Prostate gland (tissue), 2 donors: ENCODE results near the gene GXYLT1. TPM values are rescaled to one million over a fixed set of nuclear protein-coding genes. Genes with fewer than 3 reads are reported as not detected.

Experiments used
- DNase-seq: peaks from one replicate; pipeline ENCODE4 v3.0.0-alpha.2; 2019; ENCODE audit warnings: low spot score
- H3K27ac ChIP-seq, 2 donors: fragments of 200-600 bp; sonication (generic); 2 replicates each; pipeline ENCODE4 v1.5.1; 2017 to 2019
- H3K27me3 ChIP-seq: fragments of 200-600 bp; sonication (generic); replicated peaks from 2 replicates; pipeline ENCODE4 v1.5.1; 2019; ENCODE audit not compliant: insufficient read depth
- H3K36me3 ChIP-seq, 2 donors: fragments of 200-600 bp; sonication (generic); 1 replicate in 1 of 2; 2 replicates in 1 of 2; pipeline versions ENCODE4 v1.5.1 to v1.8.1; 2017 to 2019
- H3K4me1 ChIP-seq: fragments of 200-600 bp; sonication (generic); replicated peaks from 2 replicates; pipeline ENCODE4 v1.5.1; 2019
- H3K4me3 ChIP-seq, 2 donors: fragments of 200-600 bp; sonication (generic); 2 replicates each; pipeline ENCODE4 v1.5.1; 2017 to 2019
- H3K9me3 ChIP-seq: fragments of 200-600 bp; sonication (generic); 2 replicates; pipeline ENCODE4 v1.5.1; 2017
- CTCF ChIP-seq, 4 experiments: fragments of 200-600 bp in 2 of 4; fragments of 450-650 bp in 2 of 4; sonication (generic) in 2 of 4; IDR thresholded peaks; 1 replicate in 3 of 4; 2 replicates in 1 of 4; pipeline ENCODE4 v1.5.1; 2016 to 2019; ENCODE audit warnings: antibody characterized with exemption in 4 of 4, mild to moderate bottlenecking in 2 of 4, moderate library complexity in 2 of 4
- POLR2A ChIP-seq: fragments of 450-650 bp; IDR thresholded peaks from one replicate; pipeline ENCODE4 v1.6.1; 2016; ENCODE audit warnings: antibody characterized with exemption, mild to moderate bottlenecking
- POLR2AphosphoS5 ChIP-seq: sonication (generic); formaldehyde crosslinking; IDR thresholded peaks from one replicate; pipeline ENCODE4 v1.6.1; 2017; ENCODE audit warnings: antibody characterized with exemption
- WGBS: methylation state at CpG from one replicate; pipeline ENCODE4 v1.1.5; 2018; 5-methylcytosine and 5-hydroxymethylcytosine counted together
- intact Hi-C: fragments of 100-400 bp; cut with DNase I; formaldehyde crosslinking; loops from one replicate; pipeline ENCODE4 v1.14.2; 2022
- total RNA-seq, 2 donors: library from RNA; depleted of rRNA; stranded (reverse); fragments of >200 nt; gene quantifications; one replicate each; pipeline ENCODE4 v1.1.0, GENCODE V29; 2016

GXYLT1 gene
- total RNA-seq, 2 donors from 2014 or later, result 15.7 to 18.0 TPM

GRCh38 chr12:42104784-42105183 is 39.9 kb downstream of the GXYLT1 start:
- Histone ChIP-seq H3K9me3 (no peaks in the 10 kb centered on the region), H3K4me1 (no peaks in the 10 kb centered on the region), H3K4me3 (no peak overlapping the region), H3K27ac (no peak overlapping the region), H3K27me3 (no peaks in the 10 kb centered on the region), H3K36me3 (no peaks in the 10 kb centered on the region)
- TF ChIP-seq CTCF (IDR thresholded peaks at IDR 0.05) (no peak), POLR2AphosphoS5 (no peak), POLR2A (no peak)
- DNase-seq, result no peak
- WGBS, result 74% methylated on average over 1 of the region's 1 CpG
- intact Hi-C loops, result no loop called here

GRCh38 chr12:42104087-42104486 is 40.6 kb downstream of the GXYLT1 start:
- no peak overlapping the region for H3K27ac ChIP-seq
- DNase-seq, result no peak
- intact Hi-C loops, result no loop called here
- TF ChIP-seq POLR2AphosphoS5, result no peak
- no peak for TF ChIP-seq POLR2A
- H3K9me3 ChIP-seq, result no peaks in the 10 kb centered on the region
- no peaks in the 10 kb centered on the region for H3K4me1 ChIP-seq
- H3K4me3 ChIP-seq, result no peak overlapping the region
- no peaks in the 10 kb centered on the region for H3K27me3 ChIP-seq
- H3K36me3 ChIP-seq, result no peaks in the 10 kb centered on the region

GRCh38 chr12:42103155-42103554 is 41.5 kb downstream of the GXYLT1 start:
- intact Hi-C loops, result no loop called here
- Histone ChIP-seq H3K4me1 (no peaks in the 10 kb centered on the region), H3K9me3 (no peaks in the 10 kb centered on the region), H3K36me3 (no peaks in the 10 kb centered on the region), H3K27me3 (no peaks in the 10 kb centered on the region), H3K27ac (no peak overlapping the region), H3K4me3 (no peak overlapping the region)
- DNase-seq, result no peak
- TF ChIP-seq POLR2AphosphoS5, result no peak
- no peak for TF ChIP-seq POLR2A
- no peak for TF ChIP-seq CTCF (IDR thresholded peaks at IDR 0.05)
- 85% methylated on average over 4 of the region's 4 CpGs for WGBS

- Histone ChIP-seq H3K36me3 (no peaks in the 10 kb centered on the region), H3K27me3 (no peaks in the 10 kb centered on the region), H3K27ac (no peak overlapping the region), H3K9me3 (no peaks in the 10 kb centered on the region), H3K4me3 (no peak overlapping the region), H3K4me1 (no peaks in the 10 kb centered on the region)
- no peak for DNase-seq
- intact Hi-C loops, result no loop called here
- no peak for TF ChIP-seq POLR2AphosphoS5
- no peak for TF ChIP-seq POLR2A
- no peak for TF ChIP-seq CTCF (IDR thresholded peaks at IDR 0.05)
- WGBS, result over 99% methylated on average over 3 of the region's 3 CpGs
Measured at GRCh38 chr12:42102720-42103119, 42.0 kb downstream of the GXYLT1 start.

GRCh38 chr12:42099433-42099832 is 45.2 kb downstream of the GXYLT1 start:
- no peak for DNase-seq
- no peak for TF ChIP-seq POLR2AphosphoS5
- no peak for TF ChIP-seq CTCF (IDR thresholded peaks at IDR 0.05)
- no peak for TF ChIP-seq POLR2A
- H3K27me3 ChIP-seq, result no peaks in the 10 kb centered on the region
- H3K9me3 ChIP-seq, result no peaks in the 10 kb centered on the region
- no peaks in the 10 kb centered on the region for H3K36me3 ChIP-seq
- H3K4me3 ChIP-seq, result no peak overlapping the region
- WGBS, result 86% methylated on average over 9 of the region's 9 CpGs
- intact Hi-C loops, result no loop called here
- no peak overlapping the region for H3K27ac ChIP-seq
- no peaks in the 10 kb centered on the region for H3K4me1 ChIP-seq
